Epithelial cell of proximal tubule (primary cell): ENCODE measurements around the gene PAXIP1. TPM values are rescaled to one million over a fixed set of nuclear protein-coding genes. Genes with fewer than 3 reads are reported as not detected.

ENCODE experiments used
- DNase-seq: peaks from one replicate; pipeline ENCODE4 v3.0.0-alpha.2; 2011; ENCODE audit warnings: low read depth
- H3K4me3 ChIP-seq: 2 replicates; pipeline ENCODE4 v1.5.1; 2011; ENCODE audit warnings: low read depth, mild to moderate bottlenecking, low read length
- total RNA-seq: library from RNA; depleted of rRNA; stranded (reverse); fragments of >200 nt; gene quantifications from 2 replicates; pipeline ENCODE4 v1.2.3, GENCODE V29; 2015
- TF ChIP-seq, protein P1 (sequence below): conservative IDR thresholded peaks from 2 replicates; pipeline ENCODE4 v1.5.1; 2012; ENCODE audit warnings: low read depth, mild to moderate bottlenecking, low read length

Gene PAXIP1
- total RNA-seq, 1 donor from 2014 or later = 14.5 TPM

DNA sequence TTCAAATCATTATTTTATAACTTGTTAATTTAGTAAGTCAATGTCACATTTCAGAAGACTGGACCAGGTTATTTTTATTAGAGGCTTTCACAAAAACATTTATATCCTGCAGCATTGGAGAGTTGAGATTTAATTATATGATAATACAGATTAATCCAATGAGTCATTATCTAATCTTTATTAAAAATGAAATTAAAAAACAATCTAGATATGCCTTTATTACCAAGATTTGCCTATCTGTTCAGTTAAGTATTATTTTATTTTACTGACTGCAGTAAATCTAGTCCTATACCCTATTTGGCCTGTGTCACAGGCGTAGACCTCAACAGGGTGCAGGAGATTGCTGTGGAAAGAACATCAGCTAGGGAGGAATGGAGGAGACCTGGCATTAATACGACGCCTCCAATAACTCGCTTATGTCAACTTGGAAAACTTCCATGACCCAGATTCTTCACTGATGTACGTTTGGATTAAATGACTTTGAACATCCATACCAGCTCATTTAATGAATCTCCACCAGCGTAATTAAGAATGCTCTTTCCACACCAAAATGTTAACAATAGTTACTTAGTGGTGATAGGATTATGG is 18.2 kb downstream of the PAXIP1 start:
- no peak for DNase-seq
- TF ChIP-seq, protein P1, sequence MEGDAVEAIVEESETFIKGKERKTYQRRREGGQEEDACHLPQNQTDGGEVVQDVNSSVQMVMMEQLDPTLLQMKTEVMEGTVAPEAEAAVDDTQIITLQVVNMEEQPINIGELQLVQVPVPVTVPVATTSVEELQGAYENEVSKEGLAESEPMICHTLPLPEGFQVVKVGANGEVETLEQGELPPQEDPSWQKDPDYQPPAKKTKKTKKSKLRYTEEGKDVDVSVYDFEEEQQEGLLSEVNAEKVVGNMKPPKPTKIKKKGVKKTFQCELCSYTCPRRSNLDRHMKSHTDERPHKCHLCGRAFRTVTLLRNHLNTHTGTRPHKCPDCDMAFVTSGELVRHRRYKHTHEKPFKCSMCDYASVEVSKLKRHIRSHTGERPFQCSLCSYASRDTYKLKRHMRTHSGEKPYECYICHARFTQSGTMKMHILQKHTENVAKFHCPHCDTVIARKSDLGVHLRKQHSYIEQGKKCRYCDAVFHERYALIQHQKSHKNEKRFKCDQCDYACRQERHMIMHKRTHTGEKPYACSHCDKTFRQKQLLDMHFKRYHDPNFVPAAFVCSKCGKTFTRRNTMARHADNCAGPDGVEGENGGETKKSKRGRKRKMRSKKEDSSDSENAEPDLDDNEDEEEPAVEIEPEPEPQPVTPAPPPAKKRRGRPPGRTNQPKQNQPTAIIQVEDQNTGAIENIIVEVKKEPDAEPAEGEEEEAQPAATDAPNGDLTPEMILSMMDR = no peak

DNA sequence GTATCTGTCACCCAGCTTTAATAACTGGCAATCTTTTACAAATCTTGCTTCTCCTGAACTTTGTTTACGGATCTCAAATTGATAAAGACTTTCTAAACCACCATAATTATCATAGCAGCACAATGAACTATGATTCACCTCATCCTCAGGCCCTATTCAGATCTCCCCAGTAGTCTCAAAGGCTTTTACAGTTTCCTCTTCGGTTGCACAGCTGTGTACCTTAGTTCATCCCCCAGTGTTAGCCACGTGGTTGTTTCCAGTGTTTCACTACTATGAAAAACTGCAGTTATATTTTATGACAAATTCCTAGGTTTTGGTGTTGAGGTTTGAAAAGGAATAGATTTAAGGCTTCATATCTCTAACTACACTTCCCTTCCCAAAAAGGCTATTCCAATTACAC is 24.9 kb downstream of the PAXIP1 start:
- TF ChIP-seq, protein P1 = no peak
- DNase-seq = no peak
- no peak overlapping the region for H3K4me3 ChIP-seq

More for the DNA sequence above, 18.2 kb downstream of the PAXIP1 start:
- H3K4me3 ChIP-seq = no peak overlapping the region

DNA sequence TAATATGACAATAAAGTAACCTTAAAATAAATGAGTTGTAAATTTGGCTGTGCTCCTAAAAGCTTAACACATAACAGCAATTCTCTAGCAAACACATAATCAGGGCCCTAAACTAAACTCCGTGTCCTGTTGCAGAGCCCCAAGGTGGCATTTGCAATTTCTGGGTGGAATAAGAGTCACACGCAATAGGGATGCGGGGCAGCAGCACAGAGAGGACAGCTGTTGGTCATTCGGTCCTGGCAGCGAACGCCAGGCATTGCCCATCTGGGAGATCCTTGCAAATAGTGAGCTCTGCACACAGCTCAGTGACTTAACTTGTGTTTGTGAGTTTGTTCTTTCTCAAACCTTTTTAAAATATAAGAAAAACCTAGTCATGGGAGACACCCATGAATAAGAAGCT is 25.7 kb downstream of the PAXIP1 start:
- TF ChIP-seq, protein P1 = no peak
- no peak for DNase-seq
- H3K4me3 ChIP-seq = no peak overlapping the region

DNA sequence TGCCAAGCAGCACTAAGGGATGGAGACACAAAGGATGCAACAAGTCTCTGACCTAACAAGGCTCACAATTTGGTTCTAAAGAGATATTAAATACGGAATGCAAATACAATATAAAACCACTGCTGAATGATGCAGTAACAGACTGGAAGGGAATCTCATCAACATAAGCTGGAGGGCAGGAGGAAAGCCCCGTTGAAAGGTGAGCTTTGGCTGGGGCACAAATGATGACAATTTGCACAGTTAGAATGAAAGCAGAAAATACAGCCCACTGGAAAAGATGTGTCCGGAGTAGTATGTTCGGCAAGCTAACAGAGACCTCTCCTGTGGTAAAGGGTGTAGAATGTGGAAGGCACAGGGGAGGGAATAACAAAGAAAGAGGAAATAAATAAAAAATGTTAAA is 26.1 kb downstream of the PAXIP1 start:
- TF ChIP-seq, protein P1 = no peak
- H3K4me3 ChIP-seq = no peak overlapping the region
- DNase-seq = no peak

DNA sequence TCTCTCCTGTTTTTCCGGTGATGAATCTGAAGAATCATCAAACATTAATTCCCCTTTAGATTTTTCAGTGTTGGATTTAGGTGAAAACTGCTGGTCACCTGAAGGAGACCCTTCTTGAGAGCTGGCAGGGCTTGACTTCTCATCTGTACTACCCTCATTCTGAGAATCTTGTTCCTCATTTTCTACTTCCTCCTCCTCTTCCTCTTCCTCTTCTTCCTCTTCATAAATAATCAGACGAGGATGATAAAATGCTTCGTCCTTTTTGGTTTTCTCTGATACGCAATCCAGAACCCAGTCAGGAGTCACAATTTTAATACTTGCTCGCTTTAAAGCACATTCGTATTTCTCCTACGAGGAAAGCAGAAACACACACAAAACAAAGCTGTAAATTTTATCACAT is 26.9 kb downstream of the PAXIP1 start:
- DNase-seq = no peak
- H3K4me3 ChIP-seq = no peak overlapping the region
- TF ChIP-seq, protein P1 = no peak

DNA sequence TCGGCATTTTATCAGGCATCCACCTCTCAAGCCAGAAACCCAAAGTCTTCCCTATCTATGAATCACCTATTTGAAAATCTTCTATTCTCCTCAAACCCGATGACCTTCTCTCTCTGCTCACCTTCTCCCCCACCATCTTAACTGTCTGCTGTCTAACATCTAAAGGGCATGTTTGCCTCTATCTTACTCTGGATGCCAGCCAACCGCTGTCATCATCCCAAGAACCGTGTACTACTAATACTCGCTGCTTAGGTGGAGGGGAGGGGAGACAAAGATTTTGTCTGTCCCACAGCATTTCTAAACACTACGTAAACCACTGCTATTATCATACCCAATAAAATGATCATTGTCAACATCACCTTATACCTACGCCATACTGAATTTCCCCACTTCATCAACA is 29.5 kb downstream of the PAXIP1 start:
- TF ChIP-seq, protein P1 = no peak
- no peak for DNase-seq
- no peak overlapping the region for H3K4me3 ChIP-seq

DNA sequence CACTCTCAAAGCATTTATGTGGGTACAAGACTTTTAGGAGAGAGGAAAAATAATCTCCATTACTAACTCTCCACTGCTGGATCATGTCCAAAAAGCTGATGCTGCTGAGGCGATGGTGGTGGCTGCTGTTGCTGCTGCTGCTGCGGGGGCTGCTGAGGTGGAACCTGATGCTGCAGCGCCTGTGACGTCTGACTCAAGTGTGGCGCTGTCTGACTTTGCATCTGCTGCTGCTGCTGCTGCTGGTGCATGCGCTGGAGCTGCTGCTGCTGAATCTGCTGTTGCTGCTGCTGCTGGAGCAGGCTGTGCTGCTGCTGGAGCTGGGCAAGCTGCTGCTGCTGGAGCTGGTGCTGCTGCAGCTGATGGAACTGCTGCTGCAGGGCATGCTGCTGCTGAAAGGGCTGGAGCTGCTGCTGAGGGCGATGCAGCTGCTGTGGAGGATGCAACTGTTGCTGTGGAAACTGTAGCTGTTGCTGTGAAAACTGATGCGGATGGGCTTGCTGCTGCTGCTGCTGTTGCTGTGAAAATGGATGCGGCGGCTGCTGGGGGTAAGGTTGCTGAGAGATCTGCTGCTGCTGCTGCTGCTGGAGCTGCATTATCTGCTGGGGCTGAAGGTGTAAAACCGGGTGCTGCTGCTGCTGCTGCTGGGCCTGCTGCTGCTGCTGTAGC is 34.5 kb downstream of the PAXIP1 start:
- DNase-seq = no peak
- TF ChIP-seq, protein P1 = no peak

More for the DNA sequence above, 34.5 kb downstream of the PAXIP1 start:
- H3K4me3 ChIP-seq = no peak overlapping the region
